Retinal pigment epithelial cell (primary cell): ENCODE measurements around the gene STEAP1B.

Source experiments
- DNase-seq: peaks from one replicate; pipeline ENCODE4 v3.0.0-alpha.2; 2010; ENCODE audit warnings: low read depth
- H3K4me3 ChIP-seq: 2 replicates; pipeline ENCODE4 v1.5.1; 2011; ENCODE audit warnings: mild to moderate bottlenecking, low read length, control low read depth, moderate library complexity
- CTCF ChIP-seq: conservative IDR thresholded peaks from 2 replicates; pipeline ENCODE4 v1.5.1; 2011; ENCODE audit warnings: low read depth, low read length, control low read depth, inconsistent platforms

STEAP1B gene

DNA sequence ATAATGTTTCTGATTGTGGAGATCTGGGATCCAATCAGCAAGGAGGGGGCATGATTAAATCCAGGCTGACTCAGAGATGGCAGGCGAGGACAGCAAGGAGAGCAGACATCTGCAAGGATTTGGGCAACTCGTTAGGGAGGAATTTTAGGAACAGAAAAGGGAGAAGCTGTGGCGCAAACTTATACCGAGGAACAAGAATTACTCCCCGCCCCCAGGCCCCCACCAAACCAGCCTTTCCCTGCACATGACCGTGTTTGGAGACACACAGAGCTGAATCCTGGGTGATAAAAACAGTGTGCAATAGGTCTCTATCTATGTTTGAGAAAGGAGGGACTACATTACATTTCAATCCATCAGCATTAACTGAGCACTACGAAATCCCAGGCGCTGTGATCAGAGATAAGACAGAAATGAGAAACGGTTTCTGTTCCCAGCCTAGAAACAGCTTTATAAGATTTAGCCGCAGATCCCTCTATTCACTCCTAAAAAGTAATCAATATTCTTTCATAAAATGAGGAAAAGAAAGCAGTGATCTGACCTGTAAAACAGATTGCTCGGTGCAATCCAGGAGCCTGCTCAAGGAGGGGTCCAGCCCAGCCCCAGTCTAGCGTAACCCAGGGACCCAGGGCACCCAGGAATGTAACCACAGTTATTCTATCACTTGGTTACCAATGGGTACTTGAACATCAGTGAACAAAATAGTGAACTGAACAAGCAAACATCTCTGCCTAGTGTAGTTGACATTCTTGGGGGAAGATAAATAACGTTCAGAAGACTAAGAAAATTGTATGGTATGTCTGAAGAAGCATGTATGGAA, 105.9 kb downstream of the STEAP1B start:
- TF ChIP-seq CTCF, result no peak
- DNase-seq, result no peak
- H3K4me3 ChIP-seq, result no peak overlapping the region

DNA sequence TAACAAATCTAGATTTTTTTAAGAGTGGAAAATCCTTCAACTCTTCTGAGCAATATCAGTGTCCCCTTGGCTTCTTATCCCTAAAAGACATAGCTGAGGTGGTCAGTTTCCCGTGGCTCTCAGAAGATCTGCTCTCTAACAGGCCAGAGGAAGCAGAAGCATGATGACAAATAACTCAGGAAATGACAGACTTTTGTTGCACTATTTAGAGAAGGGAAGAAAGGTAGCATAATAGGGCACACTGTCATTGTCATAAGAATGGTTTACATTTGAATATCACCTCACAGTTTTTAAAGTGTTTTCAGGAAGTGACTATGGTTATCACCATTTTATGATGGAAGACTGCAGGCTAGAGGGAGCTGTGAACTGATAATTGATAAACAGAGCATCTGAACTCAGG, 109.5 kb downstream of the STEAP1B start:
- no peak for TF ChIP-seq CTCF
- H3K4me3 ChIP-seq, result no peak overlapping the region
- no peak for DNase-seq

DNA sequence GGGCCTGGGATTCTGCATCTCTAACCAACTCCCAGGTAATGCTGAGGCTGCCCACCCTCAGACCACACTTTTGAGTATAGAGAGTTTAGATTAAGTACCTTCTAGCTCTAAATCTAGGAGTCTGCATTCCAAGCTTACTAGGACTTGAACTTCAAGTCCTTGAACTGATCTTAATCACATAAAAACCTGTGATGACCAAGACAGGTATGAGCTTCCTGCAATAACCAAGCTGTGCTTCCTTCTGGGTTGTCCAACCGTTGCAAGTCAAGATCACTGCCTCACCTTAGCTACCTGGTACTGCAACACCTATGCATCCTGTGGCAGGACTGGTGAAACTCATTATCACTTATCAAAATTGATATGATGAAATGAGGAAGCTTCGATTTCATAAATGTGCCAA, 110.1 kb downstream of the STEAP1B start:
- no peak overlapping the region for H3K4me3 ChIP-seq
- no peak for TF ChIP-seq CTCF
- no peak for DNase-seq

DNA sequence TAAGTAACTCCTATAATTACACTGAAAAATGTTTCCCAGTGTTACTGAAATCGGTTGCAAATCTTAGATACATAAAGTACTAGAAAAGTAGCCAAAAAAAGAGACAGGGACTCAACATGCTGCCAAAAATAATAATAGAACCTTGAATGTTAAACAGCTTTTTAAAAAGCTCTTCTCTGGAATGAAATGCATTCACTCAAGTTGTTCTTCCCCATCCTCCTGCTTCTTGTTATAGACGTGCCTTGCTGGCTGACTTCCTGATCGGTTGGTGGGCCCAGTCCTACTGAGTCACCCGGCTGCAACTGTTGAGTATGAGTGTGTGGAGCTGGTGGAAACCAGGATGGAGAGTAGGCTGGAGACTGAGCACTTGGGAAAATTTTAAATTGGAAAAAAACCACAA, 112.4 kb downstream of the STEAP1B start:
- TF ChIP-seq CTCF, result no peak
- H3K4me3 ChIP-seq, result no peak overlapping the region
- DNase-seq, result no peak

- no peak for DNase-seq
- H3K4me3 ChIP-seq, result no peak overlapping the region
- TF ChIP-seq CTCF, result no peak
Measured at GRCh38 chr7:22386865-22387264, 113.1 kb downstream of the STEAP1B start.

DNA sequence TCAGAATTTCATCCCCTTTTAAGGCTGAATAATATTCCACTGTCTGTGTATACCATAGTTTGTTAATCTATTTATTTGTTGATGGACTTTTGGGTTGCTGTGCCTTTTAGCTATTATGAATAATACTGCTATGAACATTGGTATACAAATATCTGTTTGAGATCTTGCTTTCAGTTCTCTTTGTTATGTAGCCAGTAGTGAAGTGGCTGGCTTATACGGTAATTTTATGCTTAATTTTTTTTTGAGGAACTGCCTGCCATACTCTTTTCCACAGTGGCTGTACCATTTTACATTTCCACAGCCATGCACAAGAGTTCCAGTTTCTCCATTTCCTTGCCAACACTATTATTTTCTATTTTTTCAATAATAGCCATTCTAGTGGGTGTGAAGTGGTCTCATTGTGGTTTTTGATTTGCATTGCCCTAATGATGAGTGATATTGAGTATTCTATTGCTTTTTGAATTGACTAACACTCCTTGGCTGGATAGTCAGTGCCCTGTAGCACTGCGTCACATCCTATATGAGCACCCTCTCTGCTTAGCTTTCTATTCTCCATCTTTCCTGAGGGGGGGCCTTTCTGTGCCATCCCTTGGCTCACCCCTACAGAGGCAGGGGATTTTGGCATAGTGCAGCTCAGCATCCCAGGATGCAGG, 113.7 kb downstream of the STEAP1B start:
- no peak for TF ChIP-seq CTCF
- H3K4me3 ChIP-seq, result no peak overlapping the region
- no peak for DNase-seq

GRCh38 chr7:22385326-22385725, 114.7 kb downstream of the STEAP1B start:
- no peak overlapping the region for H3K4me3 ChIP-seq
- no peak for TF ChIP-seq CTCF
- no peak for DNase-seq
